Activated CD8-positive, alpha-beta T cell treated with anti-CD3 and anti-CD28 coated beads, Interleukin-2, amount 10 ng/mL, durations not matched to agents 7 days and 5 days (primary cell): ENCODE measurements around the gene SIAE. TPM values are rescaled to one million over a fixed set of nuclear protein-coding genes. Genes with fewer than 3 reads are reported as not detected.

Experiments
- ATAC-seq: fragments of 150-1000 bp; cut with Tn5 transposase; one replicate; pipeline ENCODE4 v1.10.0; 2021; ENCODE audit warnings: moderate library complexity
- CTCF ChIA-PET: fragments of 350-600 bp; sonication (Branson Sonifier 250); formaldehyde crosslinking; loops from one replicate; lab custom pipeline; 2021; ENCODE audit warnings: antibody characterized with exemption; lab: Charles Lee
- POLR2A ChIA-PET: fragments of 350-600 bp; sonication (Branson Sonifier 250); formaldehyde crosslinking; loops from one replicate; lab custom pipeline; 2021; ENCODE audit warnings: antibody characterized with exemption; lab: Charles Lee
- DNase-seq: peaks from one replicate; pipeline ENCODE4 v3.0.0-alpha.2; 2020
- H3K27ac Mint-ChIP-seq: one replicate; pipeline ENCODE4 v1.8.0; 2021; ENCODE audit warnings: mild to moderate bottlenecking, mixed read lengths
- H3K27me3 Mint-ChIP-seq: one replicate; pipeline ENCODE4 v1.8.0; 2021; ENCODE audit warnings: low read depth, mixed read lengths
- H3K36me3 Mint-ChIP-seq: one replicate; pipeline ENCODE4 v1.8.0; 2021; ENCODE audit warnings: low read depth, mixed read lengths
- H3K4me1 Mint-ChIP-seq: one replicate; pipeline ENCODE4 v1.8.0; 2021; ENCODE audit warnings: low read depth, mixed read lengths
- H3K4me3 Mint-ChIP-seq: one replicate; pipeline ENCODE4 v1.8.0; 2021; ENCODE audit warnings: mild to moderate bottlenecking, mixed read lengths
- H3K9me3 Mint-ChIP-seq: one replicate; pipeline ENCODE4 v1.8.0; 2022; ENCODE audit warnings: mixed read lengths; ENCODE audit not compliant: insufficient read depth
- total RNA-seq, 2 experiments: library from RNA; stranded (reverse); gene quantifications; one replicate each; pipeline ENCODE4 v1.2.3, GENCODE V29; 2021

Gene SIAE
- total RNA-seq: 1 to 10 TPM; 4.8 to 5.7 TPM

GRCh38 chr11:124673333-124674167 is at the start of gene SIAE, which contains the start of gene SPA17:
Gene SIAE, minus strand, starts transcription at chr11:124673739. Its CDS starts 31 bp downstream, at chr11:124673708.
Gene SPA17, plus strand, starts transcription at chr11:124673904. Its CDS starts 1,361 bp downstream, at chr11:124675265.
- ATAC-seq: peak; percentile 92
- no peaks in the 10 kb centered on the region for H3K27me3 Mint-ChIP-seq
- H3K4me3 Mint-ChIP-seq: peak within 1 kb of the TSS; percentile 86
- DNase-seq: peak; percentile 90
- H3K36me3 Mint-ChIP-seq: peaks cover 4% of the 10 kb centered on the region
- no peaks in the 10 kb centered on the region for H3K9me3 Mint-ChIP-seq
- ChIA-PET POLR2A (interaction anchor here (0.6 to 1.9 kb wide), 4 partner anchors 51 to 125 kb away, joined by 3 to 6 read pairs (median 4); partner anchors contain the start of gene TBRG1), CTCF (interaction anchor here (0.7 to 2.2 kb wide), 13 partner anchors 50 to 203 kb away, joined by 3 to 13 read pairs (median 5); partner anchors contain the start of gene TBRG1)
- H3K27ac Mint-ChIP-seq: peak within 1 kb of the TSS; percentile 89
- peaks cover 34% of the 10 kb centered on the region for H3K4me1 Mint-ChIP-seq

- DNase-seq: no peak
- ATAC-seq: no peak
- peaks cover 71% of the 10 kb centered on the region for H3K27me3 Mint-ChIP-seq
- H3K27ac Mint-ChIP-seq: no peak overlapping the region
- no peaks in the 10 kb centered on the region for H3K9me3 Mint-ChIP-seq
- ChIA-PET CTCF (no interaction called here), POLR2A (no interaction called here)
- H3K4me1 Mint-ChIP-seq: peaks cover 22% of the 10 kb centered on the region
- H3K4me3 Mint-ChIP-seq: no peak overlapping the region
- no peaks in the 10 kb centered on the region for H3K36me3 Mint-ChIP-seq
Measured at GRCh38 chr11:124722176-124722575, 48.6 kb upstream of the SIAE start.

DNA sequence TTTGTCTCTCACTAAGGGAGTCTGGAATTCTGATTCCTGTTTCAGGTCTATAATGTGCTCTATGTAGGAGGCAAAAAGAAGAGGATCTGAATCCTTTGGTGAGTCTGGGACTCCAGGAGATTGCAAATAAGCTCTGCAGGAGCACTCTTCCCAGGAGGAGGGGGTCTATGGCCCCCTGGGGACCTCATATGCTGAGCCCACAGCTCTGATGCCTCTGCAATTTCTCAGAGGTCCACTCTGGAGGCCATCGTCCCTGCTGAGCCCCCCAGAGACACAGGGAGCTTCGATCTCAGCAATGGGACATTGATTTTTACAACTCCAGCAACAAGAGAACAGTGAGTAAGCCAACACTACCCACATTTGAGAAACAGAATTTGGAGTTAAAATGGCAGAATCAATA is 46.0 kb upstream of the SIAE start:
- peaks cover 76% of the 10 kb centered on the region for H3K27me3 Mint-ChIP-seq
- no peaks in the 10 kb centered on the region for H3K9me3 Mint-ChIP-seq
- DNase-seq (no peak), ATAC-seq (no peak)
- no peaks in the 10 kb centered on the region for H3K36me3 Mint-ChIP-seq
- no peak overlapping the region for H3K27ac Mint-ChIP-seq
- H3K4me1 Mint-ChIP-seq: peaks cover 19% of the 10 kb centered on the region
- H3K4me3 Mint-ChIP-seq: no peak overlapping the region
- ChIA-PET POLR2A (interaction anchor here (0.6 kb wide), 1 partner anchor 88 kb away, joined by 3 read pairs; no protein-coding TSS in a partner anchor), CTCF (interaction anchor here (0.7 kb wide), 2 partner anchors 27 to 1012 kb away, joined by 3 read pairs; no protein-coding TSS in a partner anchor)

DNA sequence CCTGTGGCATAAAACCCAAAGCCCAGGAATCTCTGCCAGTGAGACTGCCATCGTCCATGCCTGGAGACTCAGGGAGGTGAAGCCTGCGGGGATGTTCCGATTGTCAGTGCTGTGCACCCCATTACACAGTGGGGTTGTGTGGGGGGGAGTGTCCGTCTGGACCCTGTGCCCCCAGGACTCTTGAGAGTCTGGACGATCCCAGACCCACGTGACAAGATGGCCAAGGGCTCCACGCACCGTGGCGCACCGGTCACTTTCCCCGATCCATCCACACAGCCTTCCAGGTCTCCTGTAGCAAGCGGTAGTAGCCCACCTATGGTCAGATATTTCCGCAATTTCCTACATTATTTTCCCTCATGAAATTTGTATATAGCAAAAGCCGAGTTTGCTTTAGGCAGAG is 45.3 kb upstream of the SIAE start:
- Mint-ChIP-seq H3K9me3 (no peaks in the 10 kb centered on the region), H3K4me1 (peaks cover 19% of the 10 kb centered on the region), H3K27ac (no peak overlapping the region), H3K4me3 (no peak overlapping the region), H3K27me3 (peaks cover 79% of the 10 kb centered on the region), H3K36me3 (no peaks in the 10 kb centered on the region)
- ATAC-seq: no peak
- ChIA-PET CTCF (no interaction called here), POLR2A (no interaction called here)
- DNase-seq: no peak

DNA sequence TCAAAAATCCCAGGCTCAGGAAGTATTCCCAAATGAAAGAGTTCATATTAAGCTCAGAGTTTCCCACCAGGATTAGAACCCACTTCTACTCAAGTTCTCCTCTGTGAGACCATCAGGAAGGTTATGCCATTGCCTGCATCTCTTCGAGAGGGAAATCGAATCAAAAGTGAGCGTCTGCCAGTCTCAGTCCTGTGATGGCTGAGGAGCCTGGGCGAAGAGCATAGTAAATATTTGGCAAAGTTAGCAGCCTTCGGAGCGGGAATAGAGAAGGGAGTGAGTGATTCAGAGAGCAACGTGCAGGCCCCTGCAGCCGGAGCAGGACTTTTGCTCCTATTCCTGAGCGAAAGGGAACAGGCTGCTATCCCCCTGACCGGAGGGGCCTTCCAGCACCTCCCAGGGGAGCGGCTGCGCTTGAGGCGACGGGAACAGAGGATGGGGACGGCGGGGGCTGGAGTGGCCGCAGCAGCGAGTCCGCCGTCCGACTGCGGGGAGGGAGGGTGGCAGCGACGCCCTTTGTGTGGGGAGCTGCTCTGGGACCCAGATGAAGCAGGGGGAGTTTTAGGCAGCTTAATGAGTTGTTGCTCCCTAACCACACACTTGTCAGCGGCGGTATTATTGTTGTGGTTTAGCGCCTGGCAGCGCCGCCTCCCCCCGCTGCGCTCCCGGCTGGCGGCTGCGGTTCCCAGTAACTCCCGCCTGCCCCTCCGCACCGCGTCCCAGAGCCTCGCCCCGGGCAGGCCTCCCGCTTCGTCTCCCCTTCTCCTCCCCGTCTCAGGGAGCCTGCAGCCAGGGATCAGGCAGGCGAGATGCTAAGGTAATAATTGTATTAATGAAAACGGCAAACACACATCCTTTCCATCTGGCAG is 44.5 kb upstream of the SIAE start:
- DNase-seq: no peak
- peak; percentile 64 for ATAC-seq
- Mint-ChIP-seq H3K36me3 (no peaks in the 10 kb centered on the region), H3K9me3 (no peaks in the 10 kb centered on the region), H3K4me1 (peaks cover 19% of the 10 kb centered on the region), H3K27me3 (peaks cover 72% of the 10 kb centered on the region), H3K4me3 (peak overlapping the region; percentile 12), H3K27ac (no peak overlapping the region)
- ChIA-PET POLR2A (no interaction called here), CTCF (interaction anchor here (0.8 to 1.5 kb wide), 4 partner anchors 29 to 646 kb away, joined by 3 to 4 read pairs (median 4); no protein-coding TSS in a partner anchor)

GRCh38 chr11:124717421-124717785 is 43.9 kb upstream of the SIAE start:
- H3K27me3 Mint-ChIP-seq: peaks cover 66% of the 10 kb centered on the region
- ATAC-seq: no peak

DNA sequence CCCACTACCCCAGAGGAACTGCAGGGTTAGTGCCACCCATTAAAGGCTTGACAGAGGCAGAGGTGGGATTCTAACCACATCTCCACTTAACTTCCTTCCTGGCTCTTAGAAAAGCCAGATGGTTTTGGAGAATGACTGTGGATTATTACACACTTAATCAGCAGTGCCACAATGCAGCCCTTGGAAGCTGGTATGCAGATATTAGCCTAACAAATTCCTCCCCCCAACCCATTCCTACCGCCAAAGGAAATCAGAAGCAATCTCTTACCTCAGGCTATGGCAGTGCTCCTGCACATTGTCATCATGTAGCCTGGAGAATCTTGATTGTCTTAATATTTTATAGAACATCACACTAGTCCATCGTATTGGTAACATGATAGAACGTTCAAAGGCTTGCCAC is 43.1 kb upstream of the SIAE start:
- POLR2A ChIA-PET: no interaction called here
- H3K4me1 Mint-ChIP-seq: peaks cover 11% of the 10 kb centered on the region
- peaks cover 60% of the 10 kb centered on the region for H3K27me3 Mint-ChIP-seq
- DNase-seq (no peak), ATAC-seq (no peak)
- CTCF ChIA-PET: interaction anchor here (1.1 to 1.5 kb wide), 2 partner anchors 48 to 645 kb away, joined by 3 to 4 read pairs; no protein-coding TSS in a partner anchor
- H3K9me3 Mint-ChIP-seq: no peaks in the 10 kb centered on the region
- no peak overlapping the region for H3K4me3 Mint-ChIP-seq
- H3K27ac Mint-ChIP-seq: no peak overlapping the region
- no peaks in the 10 kb centered on the region for H3K36me3 Mint-ChIP-seq

More at GRCh38 chr11:124717421-124717785, 43.9 kb upstream of the SIAE start:
- no peak overlapping the region for H3K4me3 Mint-ChIP-seq
- no peak overlapping the region for H3K27ac Mint-ChIP-seq
- peaks cover 16% of the 10 kb centered on the region for H3K4me1 Mint-ChIP-seq
- H3K9me3 Mint-ChIP-seq: no peaks in the 10 kb centered on the region
- H3K36me3 Mint-ChIP-seq: no peaks in the 10 kb centered on the region
- no peak for DNase-seq
- POLR2A ChIA-PET: no interaction called here
- CTCF ChIA-PET: interaction anchor here (0.8 to 1.5 kb wide), 4 partner anchors 28 to 646 kb away, joined by 3 to 4 read pairs (median 4); no protein-coding TSS in a partner anchor

- H3K9me3 Mint-ChIP-seq: no peaks in the 10 kb centered on the region
- ATAC-seq: no peak
- CTCF ChIA-PET: no interaction called here
- H3K27ac Mint-ChIP-seq: no peak overlapping the region
- H3K27me3 Mint-ChIP-seq: peaks cover 23% of the 10 kb centered on the region
- peaks cover under 1% of the 10 kb centered on the region for H3K4me1 Mint-ChIP-seq
- no peak overlapping the region for H3K4me3 Mint-ChIP-seq
- no peaks in the 10 kb centered on the region for H3K36me3 Mint-ChIP-seq
- no peak for DNase-seq
- POLR2A ChIA-PET: no interaction called here
Measured at GRCh38 chr11:124712392-124712791, 38.9 kb upstream of the SIAE start.

GRCh38 chr11:124707829-124708228 is 34.3 kb upstream of the SIAE start:
- POLR2A ChIA-PET: no interaction called here
- no peak overlapping the region for H3K27ac Mint-ChIP-seq
- ATAC-seq (no peak), DNase-seq (no peak)
- no peak overlapping the region for H3K4me3 Mint-ChIP-seq
- peaks cover 4% of the 10 kb centered on the region for H3K27me3 Mint-ChIP-seq
- no peaks in the 10 kb centered on the region for H3K36me3 Mint-ChIP-seq
- CTCF ChIA-PET: no interaction called here
- H3K4me1 Mint-ChIP-seq: no peaks in the 10 kb centered on the region
- no peaks in the 10 kb centered on the region for H3K9me3 Mint-ChIP-seq

DNA sequence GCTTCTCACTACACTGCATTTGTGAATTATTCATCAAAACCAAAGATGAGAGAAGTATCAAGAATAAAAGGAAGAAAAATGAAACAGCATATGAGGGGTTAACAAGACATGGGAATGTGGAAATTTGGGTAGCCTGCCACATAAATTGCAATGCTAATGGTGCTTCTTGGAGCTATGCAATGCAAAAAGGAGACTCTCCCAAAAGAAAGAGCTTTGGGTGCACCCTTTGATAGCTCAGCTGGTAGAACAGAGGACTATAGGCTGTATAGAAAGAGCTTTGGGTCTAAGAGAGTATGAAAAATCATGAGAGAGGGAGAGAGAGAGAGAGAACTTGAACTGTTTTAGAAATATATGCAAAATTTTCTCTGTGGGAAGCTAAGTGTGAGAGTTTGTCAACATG is 26.5 kb upstream of the SIAE start:
- H3K4me1 Mint-ChIP-seq: no peaks in the 10 kb centered on the region
- DNase-seq (no peak), ATAC-seq (no peak)
- H3K9me3 Mint-ChIP-seq: no peaks in the 10 kb centered on the region
- no peaks in the 10 kb centered on the region for H3K36me3 Mint-ChIP-seq
- H3K27me3 Mint-ChIP-seq: peaks cover 13% of the 10 kb centered on the region
- CTCF ChIA-PET: no interaction called here
- no peak overlapping the region for H3K4me3 Mint-ChIP-seq
- no peak overlapping the region for H3K27ac Mint-ChIP-seq
- POLR2A ChIA-PET: no interaction called here

DNA sequence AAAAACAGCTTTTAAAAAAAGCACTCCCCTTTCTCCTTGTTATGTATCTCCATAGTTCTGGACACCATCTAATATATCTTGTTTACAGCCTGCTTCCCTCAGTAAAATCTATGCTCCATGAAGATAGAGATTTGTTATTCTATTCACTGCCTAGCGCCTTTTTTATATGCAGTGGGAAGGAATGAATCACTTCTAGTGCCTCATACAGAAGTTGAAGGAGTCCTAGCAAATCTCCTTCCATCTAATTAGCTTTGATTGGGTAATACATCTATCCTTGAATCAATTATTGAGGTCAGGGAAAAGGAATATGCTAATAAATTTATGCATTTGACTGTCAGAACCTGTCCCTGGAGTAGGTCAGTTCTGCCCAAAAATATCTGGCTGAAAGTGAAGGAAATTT is 26.0 kb upstream of the SIAE start:
- ChIA-PET POLR2A (no interaction called here), CTCF (no interaction called here)
- Mint-ChIP-seq H3K27ac (no peak overlapping the region), H3K4me3 (no peak overlapping the region), H3K27me3 (peaks cover 13% of the 10 kb centered on the region), H3K4me1 (no peaks in the 10 kb centered on the region), H3K9me3 (no peaks in the 10 kb centered on the region), H3K36me3 (no peaks in the 10 kb centered on the region)
- DNase-seq (no peak), ATAC-seq (no peak)
